GM15510 (cell line): ENCODE results near the gene TTR.

ENCODE experiments used
- POLR2A ChIP-seq: IDR thresholded peaks from 3 replicates; pipeline ENCODE4 v1.6.1; 2011; ENCODE audit warnings: borderline replicate concordance; ENCODE audit not compliant: insufficient read length; ENCODE audit errors: extremely low read depth

Gene TTR

DNA sequence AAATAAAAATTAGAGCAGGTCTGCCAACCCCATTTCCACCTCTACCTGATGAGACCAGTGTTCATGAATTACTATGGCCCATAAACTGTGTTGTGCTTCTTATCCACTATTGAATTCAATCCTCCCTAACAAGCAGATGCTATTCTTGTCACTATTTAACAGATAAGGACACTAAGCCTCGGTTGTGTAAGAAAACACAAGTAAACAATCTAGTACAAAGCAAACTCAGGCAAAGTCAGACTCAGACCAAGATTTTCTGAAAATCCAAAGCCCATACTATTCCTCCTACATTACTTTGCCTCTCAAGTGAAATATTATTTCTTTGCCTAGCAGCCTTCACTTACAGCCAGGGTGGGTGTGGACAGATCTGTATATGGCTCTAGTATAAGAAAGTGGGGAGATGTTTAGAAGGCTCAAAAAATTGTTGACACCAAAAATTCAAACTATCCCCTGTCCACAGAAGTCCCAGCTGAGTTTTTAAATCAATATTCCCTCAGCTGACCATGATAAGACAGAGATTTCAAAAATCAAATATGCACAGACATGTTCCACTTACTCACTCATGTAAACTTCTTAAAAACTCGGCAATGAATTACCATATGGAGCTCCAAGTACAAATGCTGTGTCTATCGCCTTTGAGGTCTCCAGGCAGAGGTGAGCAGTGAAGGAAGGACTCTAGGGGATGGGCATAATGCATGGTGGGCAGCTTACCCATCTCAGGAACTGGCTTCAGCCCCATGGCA is 16.0 kb upstream of the TTR start:
- no peak for TF ChIP-seq POLR2A

DNA sequence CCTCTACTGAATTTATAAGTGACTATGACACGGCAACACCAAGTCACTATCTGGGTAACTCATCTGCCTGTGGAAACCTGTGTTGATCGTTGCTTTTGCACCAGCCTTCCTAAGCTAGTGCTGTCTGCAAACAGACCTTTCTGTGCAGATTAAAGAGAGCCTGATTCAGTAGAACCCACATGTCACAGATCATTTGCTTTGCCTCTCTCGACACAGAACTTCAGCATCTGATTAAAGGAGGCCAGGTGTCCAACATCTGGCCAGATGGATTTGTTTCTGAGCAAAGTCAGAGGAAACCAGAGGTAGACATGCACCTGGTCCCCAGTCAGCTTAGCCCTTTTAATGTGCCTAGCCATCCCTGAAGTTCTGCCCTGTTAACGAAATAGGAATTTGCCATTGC is 15.0 kb upstream of the TTR start:
- no peak for TF ChIP-seq POLR2A

DNA sequence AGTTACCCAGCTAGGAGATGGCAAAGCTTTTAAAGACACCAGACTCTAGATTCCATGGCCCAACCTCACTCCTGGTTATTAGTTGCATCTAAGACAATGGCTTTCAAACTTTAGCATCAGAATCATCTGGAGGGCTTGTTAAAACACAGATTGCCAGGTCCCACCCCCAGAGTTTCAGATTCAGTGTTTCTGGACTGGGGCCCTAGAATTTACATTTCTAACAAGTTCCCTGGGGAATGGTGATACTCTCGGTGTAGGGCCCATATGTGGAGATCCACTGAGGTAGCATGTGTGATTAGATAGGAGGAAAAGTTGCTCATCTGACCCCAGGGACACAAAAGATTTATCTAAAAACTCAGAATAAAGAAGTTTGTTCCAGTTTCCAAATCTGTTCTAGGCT is 14.5 kb upstream of the TTR start:
- no peak for TF ChIP-seq POLR2A

DNA sequence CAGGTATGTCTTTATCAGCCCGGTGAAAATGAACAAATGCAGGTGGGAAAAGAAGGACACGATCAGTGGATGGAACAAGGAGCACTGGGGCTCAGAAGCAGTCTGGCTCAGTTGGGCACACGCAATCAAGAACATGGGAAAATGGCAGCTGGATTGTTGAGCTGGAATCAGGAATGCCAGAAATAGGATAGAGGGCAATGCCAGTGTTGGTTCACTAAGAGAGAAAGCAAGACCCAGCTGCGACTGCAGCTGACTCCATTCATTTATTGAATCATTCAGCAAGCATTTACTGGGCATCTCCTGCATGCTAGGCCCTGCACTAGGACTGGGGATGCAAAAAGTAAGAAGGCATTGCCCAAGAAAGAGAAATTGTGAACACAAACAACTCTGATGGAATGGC is 13.6 kb upstream of the TTR start:
- TF ChIP-seq POLR2A: no peak

DNA sequence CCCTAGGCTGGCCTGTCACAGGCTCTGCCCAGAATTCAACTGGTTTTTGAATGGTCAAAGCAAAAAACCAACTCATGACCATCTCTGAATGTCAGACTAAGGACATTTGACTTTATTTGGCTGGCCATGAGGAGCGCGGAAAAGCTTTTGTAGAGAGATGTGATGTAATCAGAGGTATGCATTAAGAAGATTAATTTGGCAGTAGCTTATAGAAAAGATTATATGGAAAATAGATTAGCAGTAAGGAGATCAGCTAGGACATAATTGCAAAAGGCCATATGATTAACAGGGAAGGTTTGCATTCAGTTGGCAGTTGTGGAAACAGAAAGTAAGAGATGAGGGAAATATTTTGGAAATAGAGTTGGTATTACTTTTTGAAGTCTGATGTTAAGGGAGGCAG is 12.3 kb upstream of the TTR start:
- TF ChIP-seq POLR2A: no peak

DNA sequence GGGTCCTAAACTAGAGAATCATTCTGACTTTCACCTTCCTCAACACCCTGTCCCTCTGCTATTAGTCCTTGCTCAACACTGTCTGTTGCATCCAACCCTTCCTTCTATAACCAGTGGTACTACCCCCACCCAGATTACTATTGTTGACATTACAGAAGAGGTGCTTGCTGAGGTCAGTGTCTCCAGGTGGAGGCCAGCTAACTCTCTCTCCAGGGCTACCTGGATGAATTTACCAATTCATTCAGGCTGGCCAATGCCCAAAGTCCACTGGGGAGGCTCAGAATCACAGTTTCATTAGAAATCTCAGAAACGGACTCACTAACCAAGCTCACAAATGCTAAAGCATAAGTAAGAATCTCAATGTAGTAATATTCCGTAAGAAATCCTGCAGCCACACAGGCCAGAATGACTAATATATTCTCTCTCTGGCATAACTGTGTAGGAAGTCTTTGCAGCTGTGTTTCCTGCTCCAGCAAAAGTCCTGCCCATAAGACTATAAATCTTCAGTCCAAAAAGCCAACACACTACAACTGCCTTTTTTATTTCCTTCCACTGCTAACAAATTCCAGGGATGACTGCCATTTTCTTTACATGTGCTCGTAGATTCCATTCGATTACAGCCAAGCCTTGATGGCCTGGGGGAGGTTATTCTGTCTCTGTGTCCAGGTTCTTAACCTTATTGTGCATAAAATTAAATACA is 10.0 kb upstream of the TTR start:
- no peak for TF ChIP-seq POLR2A

DNA sequence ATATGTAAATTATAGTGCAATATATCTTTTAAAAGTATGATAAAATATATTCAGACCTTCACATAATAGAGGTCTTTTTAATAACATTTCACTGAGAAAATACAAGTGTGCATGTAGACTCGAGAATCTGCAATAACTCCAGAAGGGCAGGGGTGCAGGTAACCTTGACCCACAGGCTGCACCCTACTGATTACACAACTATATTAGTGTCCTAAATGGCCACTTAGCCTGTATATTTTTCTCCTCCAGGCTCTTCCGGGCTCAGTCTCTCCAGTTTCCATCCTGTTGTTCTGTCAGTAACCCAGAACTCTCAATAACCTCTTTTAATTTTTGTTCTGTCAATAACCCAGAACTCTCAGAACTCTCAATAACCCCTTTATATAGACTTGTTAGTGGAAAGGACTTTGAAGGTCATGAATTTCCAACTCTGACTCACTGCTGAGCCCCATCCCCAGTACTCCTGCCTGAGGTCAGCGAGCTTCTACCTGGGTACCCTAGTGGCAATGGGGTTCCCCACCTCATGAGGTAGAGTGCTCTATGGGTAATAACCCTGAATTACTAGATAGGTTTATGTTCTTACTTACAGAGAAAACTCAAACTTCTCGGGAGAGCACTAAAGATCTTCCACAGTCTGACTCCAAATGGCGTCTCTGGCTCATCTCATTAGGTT is 8.4 kb upstream of the TTR start:
- no peak for TF ChIP-seq POLR2A

DNA sequence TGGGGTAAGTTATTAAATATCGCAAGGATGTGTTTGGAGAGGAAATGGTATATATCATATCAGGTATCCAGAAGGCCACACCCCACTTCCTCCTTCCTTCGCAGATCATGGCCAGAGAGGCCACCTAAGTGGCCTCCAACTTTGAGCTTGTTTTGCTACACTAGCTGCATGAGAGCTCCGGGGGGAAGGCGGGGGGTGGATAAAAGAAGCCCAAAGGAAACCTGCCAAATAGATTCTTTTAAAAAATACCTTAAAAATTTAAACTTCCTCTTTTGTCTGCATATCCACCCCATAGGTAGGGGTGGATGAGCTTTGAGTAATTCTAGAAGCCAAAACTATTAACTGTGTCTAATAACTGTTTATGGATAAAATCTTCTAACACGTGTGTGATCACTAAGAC is 5.7 kb upstream of the TTR start:
- no peak for TF ChIP-seq POLR2A

DNA sequence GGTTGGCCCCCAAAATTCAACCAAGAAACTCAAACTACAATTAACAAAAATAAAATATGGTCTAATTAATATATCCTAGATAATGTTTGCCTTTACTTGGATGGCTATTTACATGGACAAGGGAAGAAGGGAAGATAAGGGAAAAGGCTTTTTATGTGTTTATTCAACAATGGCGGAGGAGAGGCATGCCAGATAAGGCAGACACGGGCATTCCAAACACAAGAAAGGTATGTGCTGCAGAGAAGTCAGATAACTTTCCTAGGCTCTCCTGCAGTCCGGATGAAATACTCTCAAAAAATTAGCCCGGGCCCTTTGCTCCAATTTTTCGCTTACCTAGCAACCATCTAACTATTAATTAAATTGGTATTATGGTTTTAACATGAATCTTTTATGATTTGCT is 5.1 kb upstream of the TTR start:
- no peak for TF ChIP-seq POLR2A

DNA sequence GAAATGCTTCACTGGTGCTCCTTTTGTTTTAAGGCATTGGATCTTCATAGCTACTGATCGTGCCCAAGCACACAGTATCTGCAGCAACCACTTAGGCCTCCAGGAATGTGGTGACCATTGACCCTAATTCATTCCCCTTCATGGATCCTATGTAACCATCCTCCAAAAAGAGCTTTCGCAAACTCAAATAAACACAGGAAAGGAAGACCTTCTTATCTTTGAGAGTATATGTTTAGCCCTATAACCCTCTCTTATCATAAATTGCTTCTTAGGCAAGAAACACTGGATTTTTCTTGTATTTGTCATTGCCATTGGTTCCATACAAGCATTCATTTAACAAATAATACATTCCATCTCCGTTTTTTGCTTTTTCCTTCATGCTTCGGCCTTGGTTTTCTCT is 4.1 kb upstream of the TTR start:
- no peak for TF ChIP-seq POLR2A

DNA sequence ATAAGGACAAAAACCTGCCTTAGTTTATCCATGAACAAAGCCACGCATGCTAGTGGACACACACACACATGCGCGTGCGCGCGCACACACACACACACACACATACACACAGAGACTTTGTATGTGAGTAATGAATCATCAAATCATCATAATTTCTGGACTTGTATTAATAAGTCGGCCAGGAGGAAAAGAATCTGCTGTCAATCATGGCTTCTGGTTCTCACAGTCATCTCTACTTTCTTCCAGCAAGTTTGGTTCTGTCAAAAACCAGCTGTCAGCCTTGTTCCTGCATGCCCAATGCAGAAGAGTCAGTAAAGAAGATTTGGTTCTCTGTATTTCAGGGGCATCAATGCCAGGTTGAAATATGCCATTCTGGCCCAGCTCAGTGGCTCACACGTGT is 1.1 kb upstream of the TTR start:
- no peak for TF ChIP-seq POLR2A

DNA sequence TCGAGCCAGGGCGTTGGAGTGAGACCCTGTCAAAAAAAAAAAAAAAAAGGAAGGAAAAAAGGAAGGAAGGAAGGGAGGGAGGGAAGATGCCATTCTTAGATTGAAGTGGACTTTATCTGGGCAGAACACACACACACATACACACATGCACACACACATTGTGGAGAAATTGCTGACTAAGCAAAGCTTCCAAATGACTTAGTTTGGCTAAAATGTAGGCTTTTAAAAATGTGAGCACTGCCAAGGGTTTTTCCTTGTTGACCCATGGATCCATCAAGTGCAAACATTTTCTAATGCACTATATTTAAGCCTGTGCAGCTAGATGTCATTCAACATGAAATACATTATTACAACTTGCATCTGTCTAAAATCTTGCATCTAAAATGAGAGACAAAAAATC is 564 bp upstream of the TTR start:
- TF ChIP-seq POLR2A: no peak

DNA sequence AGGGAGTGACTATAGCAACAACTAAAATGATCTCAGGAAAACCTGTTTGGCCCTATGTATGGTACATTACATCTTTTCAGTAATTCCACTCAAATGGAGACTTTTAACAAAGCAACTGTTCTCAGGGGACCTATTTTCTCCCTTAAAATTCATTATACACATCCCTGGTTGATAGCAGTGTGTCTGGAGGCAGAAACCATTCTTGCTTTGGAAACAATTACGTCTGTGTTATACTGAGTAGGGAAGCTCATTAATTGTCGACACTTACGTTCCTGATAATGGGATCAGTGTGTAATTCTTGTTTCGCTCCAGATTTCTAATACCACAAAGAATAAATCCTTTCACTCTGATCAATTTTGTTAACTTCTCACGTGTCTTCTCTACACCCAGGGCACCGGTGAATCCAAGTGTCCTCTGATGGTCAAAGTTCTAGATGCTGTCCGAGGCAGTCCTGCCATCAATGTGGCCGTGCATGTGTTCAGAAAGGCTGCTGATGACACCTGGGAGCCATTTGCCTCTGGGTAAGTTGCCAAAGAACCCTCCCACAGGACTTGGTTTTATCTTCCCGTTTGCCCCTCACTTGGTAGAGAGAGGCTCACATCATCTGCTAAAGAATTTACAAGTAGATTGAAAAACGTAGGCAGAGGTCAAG is 955 bp downstream of the TTR start:
- no peak for TF ChIP-seq POLR2A

DNA sequence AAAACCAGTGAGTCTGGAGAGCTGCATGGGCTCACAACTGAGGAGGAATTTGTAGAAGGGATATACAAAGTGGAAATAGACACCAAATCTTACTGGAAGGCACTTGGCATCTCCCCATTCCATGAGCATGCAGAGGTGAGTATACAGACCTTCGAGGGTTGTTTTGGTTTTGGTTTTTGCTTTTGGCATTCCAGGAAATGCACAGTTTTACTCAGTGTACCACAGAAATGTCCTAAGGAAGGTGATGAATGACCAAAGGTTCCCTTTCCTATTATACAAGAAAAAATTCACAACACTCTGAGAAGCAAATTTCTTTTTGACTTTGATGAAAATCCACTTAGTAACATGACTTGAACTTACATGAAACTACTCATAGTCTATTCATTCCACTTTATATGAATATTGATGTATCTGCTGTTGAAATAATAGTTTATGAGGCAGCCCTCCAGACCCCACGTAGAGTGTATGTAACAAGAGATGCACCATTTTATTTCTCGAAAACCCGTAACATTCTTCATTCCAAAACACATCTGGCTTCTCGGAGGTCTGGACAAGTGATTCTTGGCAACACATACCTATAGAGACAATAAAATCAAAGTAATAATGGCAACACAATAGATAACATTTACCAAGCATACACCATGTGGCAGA is 3.6 kb downstream of the TTR start:
- no peak for TF ChIP-seq POLR2A
